Esophagus squamous epithelium (tissue), 4 donors: ENCODE results near the gene CCDC15.

Experiments used
- CTCF ChIP-seq, 6 experiments: fragments of 450-650 bp in 4 of 6; fragments of 200-600 bp in 2 of 6; sonication (generic) in 2 of 6; IDR thresholded peaks; one replicate each; pipeline ENCODE4 v1.5.1; 2016 to 2019; ENCODE audit warnings: antibody characterized with exemption in 6 of 6, mild to moderate bottlenecking in 4 of 6, moderate library complexity in 4 of 6
- POLR2A ChIP-seq, 4 donors: fragments of 450-650 bp; IDR thresholded peaks; one replicate each; pipeline ENCODE4 v1.6.1; 2017; ENCODE audit warnings: antibody characterized with exemption in 4 of 4, mild to moderate bottlenecking in 4 of 4, moderate library complexity in 3 of 4

GRCh38 chr11:125001849-125002248 is 47.8 kb downstream of the CCDC15 start:
- TF ChIP-seq POLR2A (IDR thresholded peaks at IDR 0.05): no peak
- no peak for TF ChIP-seq CTCF (IDR thresholded peaks at IDR 0.05)
